ENCODE measurements around the gene RAB22A.
"Not testable (repeated sequence)": the region's sequence is repeated elsewhere in the genome, so short reads cannot be mapped to it uniquely, and the experiment has no call there.

RAB22A gene

GRCh38 chr20:58407201-58407873 lies 97.8 kb downstream of the RAB22A start:
- DNase-seq (ENCODE audit: insufficient read length, low spot score) (no peak), FAIRE-seq (no peak)
- TF ChIP-seq, protein P1, sequence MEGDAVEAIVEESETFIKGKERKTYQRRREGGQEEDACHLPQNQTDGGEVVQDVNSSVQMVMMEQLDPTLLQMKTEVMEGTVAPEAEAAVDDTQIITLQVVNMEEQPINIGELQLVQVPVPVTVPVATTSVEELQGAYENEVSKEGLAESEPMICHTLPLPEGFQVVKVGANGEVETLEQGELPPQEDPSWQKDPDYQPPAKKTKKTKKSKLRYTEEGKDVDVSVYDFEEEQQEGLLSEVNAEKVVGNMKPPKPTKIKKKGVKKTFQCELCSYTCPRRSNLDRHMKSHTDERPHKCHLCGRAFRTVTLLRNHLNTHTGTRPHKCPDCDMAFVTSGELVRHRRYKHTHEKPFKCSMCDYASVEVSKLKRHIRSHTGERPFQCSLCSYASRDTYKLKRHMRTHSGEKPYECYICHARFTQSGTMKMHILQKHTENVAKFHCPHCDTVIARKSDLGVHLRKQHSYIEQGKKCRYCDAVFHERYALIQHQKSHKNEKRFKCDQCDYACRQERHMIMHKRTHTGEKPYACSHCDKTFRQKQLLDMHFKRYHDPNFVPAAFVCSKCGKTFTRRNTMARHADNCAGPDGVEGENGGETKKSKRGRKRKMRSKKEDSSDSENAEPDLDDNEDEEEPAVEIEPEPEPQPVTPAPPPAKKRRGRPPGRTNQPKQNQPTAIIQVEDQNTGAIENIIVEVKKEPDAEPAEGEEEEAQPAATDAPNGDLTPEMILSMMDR (IDR thresholded peaks at IDR 0.05; ENCODE audit: insufficient read depth, missing control alignments): no peak

- TF ChIP-seq, protein P1 (IDR thresholded peaks at IDR 0.05; ENCODE audit: insufficient read depth, missing control alignments): no peak
- no peak for DNase-seq (ENCODE audit: insufficient read length, low spot score)
- no peak for FAIRE-seq
Observed at GRCh38 chr20:58407966-58408557, 98.5 kb downstream of the RAB22A start.

DNA sequence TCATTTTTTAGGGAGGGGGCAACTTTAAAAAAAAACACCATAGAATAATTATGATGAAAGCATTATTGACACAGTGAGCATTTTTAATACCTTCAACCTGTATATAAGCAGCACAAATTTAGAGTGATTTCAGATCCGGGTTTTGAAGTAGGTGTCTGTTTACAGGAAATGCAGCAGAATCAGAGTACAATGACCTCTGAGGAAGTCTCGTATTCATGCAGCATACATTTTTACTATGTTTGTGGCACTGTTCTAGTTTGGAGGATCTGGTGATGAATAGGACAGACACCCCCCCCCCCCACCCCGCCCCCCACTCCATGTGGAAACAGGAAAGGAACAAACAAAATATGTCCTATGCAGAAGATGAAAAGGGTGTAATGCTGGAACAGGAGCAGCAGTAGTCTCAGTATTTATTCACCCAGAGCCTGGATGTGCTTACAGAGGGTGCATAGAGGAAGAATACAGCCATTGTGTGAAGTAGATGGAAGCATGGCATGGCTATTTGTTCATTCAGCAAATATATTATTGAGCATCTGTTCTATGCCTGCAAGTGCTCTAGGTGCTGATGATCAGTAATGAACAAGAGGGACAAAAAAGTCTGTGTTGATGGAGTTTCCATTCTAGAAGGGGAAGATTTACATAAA lies 99.2 kb downstream of the RAB22A start:
- TF ChIP-seq, protein P1 (IDR thresholded peaks at IDR 0.05; ENCODE audit: insufficient read depth, missing control alignments): no peak
- DNase-seq (ENCODE audit: insufficient read length, low spot score): no peak

GRCh38 chr20:58414216-58414615 lies 104.7 kb downstream of the RAB22A start:
- DNase-seq (ENCODE audit: insufficient read length, low spot score); FAIRE-seq: not testable (repeated sequence)

More for the DNA sequence above, 99.2 kb downstream of the RAB22A start:
- FAIRE-seq: no peak

DNA sequence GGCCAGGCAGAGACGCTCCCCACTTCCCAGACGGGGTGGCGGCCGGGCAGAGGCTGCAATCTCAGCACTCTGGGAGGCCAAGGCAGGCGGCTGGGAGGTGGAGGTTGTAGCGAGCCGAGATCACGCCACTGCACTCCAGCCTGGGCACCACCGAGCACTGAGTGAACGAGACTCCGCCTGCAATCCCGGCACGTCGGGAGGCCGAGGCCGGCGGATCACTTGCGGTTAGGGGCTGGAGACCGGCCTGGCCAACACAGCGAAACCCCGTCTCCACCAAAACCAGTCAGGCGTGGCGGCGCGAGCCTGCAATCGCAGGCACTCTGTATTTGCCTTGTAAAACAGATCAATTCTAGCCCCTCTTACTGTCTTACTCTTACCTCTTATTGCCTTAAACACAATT lies 105.3 kb downstream of the RAB22A start:
- not testable (repeated sequence) for DNase-seq (ENCODE audit: insufficient read length, low spot score); FAIRE-seq

GRCh38 chr20:58416057-58416456 lies 106.5 kb downstream of the RAB22A start:
- TF ChIP-seq, protein P1 (IDR thresholded peaks at IDR 0.05; ENCODE audit: insufficient read depth, missing control alignments): no peak
- DNase-seq (ENCODE audit: insufficient read length, low spot score): no peak
- no peak for FAIRE-seq

GRCh38 chr20:58416835-58417234 lies 107.3 kb downstream of the RAB22A start:
- no peak for FAIRE-seq
- TF ChIP-seq, protein P1 (IDR thresholded peaks at IDR 0.05; ENCODE audit: insufficient read depth, missing control alignments): no peak
- no peak for DNase-seq (ENCODE audit: insufficient read length, low spot score)
